ENCODE data around the gene CLIP4.
A peak's percentile ranks its signal among the peaks of the same experiment; 100 is the strongest.

The CLIP4 gene

DNA sequence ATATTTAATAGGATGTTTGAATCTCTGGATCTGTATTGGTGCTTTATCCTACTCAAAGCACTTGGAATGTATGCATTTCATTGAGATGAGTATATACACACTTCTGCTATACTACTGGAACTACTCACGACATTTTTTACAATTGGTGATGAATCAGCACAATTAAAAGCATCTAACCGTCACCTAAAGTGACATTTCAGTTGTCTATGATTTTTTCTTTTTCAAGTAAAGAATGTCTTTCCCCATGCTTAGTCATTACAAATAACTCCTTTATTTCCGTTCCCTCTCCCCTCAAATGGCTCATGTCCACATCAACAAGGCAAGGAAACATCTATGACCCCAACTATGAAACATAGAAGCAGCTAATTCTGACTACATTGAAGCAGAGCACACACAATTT lies 77.3 kb downstream of the CLIP4 start:
- DNase-seq = no peak

DNA sequence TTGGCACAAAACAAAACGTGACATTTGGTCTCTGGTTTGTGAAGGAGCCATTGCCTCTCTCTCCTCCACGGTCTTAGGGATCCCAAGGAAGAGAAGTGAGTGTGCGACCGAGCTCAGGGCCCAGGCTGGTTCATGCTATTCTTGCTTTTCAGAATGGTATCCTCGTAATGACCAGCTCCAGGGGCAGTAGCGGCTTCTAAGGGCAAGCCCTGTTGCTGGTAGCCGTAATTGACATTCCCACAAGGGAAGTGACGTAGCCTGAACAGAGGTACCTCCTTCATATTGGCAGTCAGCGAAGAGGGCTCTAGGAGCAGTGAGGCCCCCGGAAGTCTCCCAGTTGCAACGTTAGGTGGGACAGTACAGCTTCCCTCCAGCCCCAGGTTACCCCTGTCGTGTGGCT lies 77.9 kb downstream of the CLIP4 start:
- no peak for DNase-seq

DNA sequence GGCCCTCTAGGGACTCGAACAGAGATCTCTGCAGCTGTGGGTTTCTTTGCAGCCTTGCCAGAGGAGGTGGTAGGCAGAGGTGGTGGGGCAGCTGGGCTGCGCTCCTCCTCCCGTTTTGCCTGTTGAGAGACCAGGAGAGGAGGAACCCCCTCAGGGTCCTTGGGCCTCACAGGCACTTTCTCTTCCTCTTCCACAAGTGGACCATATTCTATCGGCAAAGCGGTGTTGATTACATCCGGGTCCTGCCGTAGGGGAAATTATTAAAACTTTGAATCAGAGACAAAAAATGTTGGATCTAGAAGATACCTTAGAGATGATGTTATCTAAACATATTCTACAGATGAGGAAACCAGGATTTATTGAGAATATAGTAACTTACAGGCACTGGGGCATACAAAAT lies 78.5 kb downstream of the CLIP4 start:
- DNase-seq = no peak

DNA sequence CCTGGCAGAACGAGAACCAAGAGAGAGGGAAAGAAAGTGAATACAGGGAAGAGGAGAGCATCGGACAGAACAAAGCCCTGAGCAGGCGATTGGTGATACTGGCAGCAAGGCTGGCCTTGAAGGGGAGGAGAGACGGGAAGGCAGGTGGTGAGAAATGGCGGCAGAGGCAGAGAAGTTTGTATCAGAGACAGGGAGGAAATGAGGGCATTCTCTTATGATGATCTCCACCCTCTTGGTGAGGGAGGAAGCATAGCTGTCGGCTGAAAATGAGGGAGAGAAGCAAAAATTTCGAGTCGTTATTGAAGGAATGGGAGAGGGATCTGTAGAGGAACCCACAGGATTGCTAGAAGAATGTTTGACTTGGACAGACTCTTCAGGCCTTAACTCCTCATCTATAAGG lies 80.6 kb downstream of the CLIP4 start:
- no peak for DNase-seq

DNA sequence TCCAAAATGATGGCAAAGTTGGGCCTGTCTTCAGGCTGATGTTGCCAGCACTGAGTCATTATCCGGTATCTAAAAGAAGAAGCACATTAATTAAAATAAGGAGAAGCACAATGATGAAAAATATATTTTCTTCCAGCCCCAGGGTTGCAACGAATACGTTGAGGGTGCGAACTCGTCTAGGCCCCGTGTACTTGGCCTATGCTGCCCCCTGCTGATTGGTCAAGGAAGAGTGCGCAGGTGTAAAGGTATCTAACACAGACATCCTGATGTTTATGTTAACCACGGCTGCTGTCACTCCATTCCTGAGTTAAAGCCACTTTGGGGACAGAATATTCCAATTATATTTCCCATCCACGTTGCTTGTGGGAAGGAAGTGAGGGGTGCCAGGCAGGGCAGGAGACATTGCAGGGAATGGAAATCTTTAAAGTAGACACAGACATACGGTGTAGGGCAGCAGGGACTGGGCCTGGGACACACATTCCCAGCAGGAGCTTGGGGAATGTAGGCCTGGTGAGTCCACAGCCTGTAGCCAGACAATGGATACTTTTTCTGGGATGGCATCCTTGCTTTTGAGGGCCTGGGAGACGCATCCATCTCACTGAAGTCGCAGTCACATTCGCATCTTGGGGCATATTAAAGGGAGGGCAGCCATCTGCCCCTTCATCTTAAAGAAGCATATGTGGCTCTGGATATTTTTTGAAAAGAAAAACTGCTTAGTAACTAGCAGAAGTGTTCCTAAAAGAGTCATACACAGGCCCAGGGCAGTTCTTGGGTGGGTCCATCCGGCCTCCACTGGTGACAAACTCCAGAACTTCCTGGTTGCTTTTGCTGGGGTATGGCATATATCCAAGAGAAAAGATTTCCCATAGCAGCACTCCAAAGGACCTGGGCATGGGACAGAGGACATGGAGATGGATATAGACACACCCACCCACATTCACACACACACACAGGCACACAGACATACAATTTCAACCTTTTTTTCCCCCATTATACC lies 81.9 kb downstream of the CLIP4 start:
- DNase-seq = peak; percentile 67

DNA sequence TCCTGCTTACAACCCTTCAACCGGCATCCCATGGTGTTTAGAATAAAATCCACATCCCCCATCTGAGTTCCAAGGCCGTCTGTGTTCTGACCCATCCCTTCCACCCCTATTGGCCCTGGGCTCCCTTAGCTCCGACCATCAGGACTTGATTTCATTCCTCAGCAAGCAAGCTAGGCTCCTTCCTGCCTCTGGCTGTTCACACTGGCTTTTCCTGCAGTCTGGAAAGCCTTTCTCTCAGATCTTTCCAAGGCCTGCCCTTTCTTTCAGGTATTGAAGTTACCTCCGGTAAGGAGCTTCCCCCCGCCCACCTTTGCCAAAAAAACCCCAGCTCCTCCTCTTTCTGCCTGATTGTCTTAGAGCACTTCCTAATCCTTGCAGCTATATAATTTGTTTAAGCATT lies 86.8 kb downstream of the CLIP4 start:
- DNase-seq = no peak

DNA sequence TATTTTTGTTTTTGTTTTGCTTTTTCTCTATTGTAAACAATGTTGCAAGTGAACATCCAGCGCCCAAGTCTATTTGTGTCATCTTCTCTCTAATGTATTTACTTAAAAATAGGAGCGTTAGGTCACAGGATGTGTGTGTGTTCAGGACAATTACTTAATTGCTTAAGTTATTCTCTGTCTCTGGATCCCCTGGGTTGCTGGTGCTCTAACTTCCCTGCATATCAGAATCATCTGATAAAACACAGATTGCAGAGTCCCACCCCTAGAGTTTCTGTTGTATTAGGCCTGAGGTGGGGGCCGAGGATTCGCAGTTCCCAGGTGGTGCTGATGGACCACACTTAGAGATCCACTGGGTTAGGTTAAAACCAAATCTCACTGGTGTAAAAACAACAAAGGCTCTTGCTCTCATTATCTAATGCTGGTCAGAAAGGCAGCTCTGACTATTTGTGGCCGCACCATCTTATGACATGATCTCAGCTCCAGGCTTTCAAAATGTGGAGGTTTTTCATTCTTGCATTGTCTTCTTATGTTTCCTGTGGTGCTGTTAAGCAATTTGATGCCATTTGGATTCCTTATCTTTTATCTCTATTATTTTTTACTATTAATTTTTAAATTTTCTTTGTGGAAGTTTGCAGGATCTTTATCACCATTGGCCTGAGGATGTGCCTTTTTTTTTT lies 87.7 kb downstream of the CLIP4 start:
- no peak for DNase-seq

DNA sequence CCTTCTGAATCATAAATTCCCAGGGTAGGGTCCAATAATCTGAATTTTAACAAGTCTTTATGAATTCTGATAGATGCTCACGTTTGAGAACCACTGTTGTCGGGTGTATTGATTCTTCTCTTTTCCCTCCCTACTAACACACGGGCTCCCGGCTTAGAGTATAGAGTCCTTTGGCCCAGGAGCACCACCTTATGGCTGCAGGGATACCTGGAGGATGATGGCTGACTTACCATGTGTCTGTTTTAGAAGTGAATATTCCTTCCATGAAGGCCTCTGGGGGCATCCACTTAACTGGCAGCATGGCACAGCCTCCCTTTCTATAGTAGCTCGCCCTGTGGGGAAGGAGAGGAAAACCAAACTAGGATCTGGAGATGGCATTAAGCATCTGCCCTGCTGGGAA lies 91.7 kb downstream of the CLIP4 start:
- DNase-seq = no peak

DNA sequence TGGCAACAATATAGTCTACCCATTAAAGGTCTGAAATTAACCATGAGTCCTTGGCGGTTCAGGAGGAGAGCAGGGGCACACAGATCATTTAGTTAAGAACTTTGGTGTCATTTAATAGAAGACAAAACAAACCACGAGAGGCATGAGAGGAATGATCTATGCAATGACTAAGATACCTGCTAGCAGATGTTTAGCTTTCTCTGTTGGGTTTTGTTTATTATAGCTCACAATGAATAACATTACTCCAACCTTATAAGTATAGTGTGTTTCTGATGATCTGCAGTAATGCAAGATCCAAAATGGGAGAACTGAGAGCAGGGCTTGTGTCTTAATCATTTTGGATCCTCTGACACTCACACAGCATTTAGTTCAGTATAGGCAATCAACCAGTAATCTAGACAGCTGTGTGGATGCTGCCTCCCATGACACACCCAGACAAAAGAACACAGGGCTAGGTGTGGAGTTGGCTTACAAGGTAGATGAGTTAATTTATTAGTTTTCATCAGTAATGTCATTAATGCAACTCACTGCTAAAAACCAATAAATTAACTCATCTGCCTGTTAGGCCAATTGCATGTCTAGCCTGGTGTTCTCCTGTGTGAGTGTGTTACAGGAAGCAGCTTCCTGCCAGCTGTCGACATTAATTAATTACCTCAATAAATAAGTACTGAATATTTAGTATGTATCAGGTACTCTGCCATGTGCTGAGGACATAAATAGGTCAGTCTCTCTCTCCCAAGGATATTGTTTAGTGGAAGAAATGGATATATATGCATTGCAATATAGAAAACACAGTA lies 92.3 kb downstream of the CLIP4 start:
- no peak for DNase-seq

DNA sequence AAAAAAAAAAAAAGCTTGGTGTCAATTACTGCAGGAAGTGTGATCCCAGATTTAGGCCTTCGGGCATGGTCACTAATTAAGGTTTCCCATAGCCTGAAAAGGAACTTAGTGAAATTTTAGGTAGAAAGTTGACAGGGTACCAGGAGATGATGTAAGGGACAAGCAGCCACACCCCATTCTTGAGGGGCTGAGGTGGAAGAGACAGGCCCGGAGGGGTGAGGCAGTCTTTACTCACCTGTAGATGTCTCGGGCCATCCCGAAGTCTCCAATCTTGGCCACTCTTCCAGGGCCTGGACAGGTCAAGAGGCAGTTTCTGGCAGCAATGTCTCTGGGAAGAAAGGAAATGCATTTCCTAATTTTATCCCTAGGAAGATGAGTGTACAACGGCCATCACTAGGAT lies 94.3 kb downstream of the CLIP4 start:
- no peak for DNase-seq

DNA sequence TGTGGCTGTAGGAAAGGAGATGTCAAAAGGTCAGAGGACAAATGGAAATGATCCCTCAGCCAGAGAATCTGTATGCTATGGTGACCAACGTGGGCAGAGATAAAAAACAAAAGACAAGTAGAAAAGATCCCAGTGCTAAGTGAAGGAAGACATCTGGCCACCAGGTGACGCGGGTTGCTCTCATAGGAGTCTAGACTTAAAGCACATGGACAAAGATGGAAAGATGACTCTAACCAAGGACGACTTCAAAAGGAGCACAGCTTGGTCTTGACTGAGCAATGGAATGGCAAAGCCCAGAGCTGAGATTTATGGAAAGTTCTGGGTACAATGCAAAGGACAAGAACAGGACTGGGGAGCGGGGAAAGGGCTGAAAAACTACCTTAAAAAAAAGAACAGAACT lies 96.8 kb downstream of the CLIP4 start:
- DNase-seq = no peak

DNA sequence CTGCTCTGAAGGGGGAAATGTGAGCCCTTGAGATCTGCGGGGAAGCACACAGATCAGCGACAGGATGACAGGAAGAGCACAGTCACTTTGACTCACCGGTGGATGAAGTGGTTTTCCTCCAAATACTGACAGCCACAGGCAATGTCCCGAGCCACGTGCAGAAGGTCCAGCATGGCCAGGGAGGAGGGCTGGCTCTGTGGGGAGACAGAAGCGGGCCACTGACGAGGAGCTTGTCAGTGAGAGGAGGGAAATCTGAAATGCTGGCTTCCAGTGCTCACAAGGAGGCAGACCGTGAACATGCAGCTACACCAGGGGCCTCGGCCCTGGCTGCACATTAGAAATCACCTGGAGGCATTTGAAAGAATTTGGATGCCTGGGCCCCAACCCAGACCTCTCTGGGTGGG lies 98.7 kb downstream of the CLIP4 start:
- DNase-seq = no peak

DNA sequence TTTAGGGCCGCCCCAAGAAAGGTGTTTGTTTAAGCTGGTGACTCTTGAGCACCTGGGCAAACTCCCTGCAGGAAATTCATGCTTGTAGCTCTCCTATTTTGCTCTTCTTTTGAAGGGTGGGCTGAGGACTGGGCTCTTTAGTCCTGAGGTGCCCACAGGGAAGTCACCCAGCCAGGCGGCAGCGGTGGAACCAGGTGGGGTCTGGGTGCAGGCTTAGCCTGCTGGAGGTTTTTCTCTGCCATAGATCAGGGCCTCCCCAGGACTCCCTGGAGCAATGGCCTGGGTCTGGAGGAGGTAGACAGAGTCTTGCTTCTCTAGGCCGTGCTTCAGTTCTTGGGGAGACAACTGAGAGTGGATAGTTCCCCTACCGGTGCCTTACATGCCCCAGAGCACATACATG lies 99.9 kb downstream of the CLIP4 start:
- no peak for DNase-seq

DNA sequence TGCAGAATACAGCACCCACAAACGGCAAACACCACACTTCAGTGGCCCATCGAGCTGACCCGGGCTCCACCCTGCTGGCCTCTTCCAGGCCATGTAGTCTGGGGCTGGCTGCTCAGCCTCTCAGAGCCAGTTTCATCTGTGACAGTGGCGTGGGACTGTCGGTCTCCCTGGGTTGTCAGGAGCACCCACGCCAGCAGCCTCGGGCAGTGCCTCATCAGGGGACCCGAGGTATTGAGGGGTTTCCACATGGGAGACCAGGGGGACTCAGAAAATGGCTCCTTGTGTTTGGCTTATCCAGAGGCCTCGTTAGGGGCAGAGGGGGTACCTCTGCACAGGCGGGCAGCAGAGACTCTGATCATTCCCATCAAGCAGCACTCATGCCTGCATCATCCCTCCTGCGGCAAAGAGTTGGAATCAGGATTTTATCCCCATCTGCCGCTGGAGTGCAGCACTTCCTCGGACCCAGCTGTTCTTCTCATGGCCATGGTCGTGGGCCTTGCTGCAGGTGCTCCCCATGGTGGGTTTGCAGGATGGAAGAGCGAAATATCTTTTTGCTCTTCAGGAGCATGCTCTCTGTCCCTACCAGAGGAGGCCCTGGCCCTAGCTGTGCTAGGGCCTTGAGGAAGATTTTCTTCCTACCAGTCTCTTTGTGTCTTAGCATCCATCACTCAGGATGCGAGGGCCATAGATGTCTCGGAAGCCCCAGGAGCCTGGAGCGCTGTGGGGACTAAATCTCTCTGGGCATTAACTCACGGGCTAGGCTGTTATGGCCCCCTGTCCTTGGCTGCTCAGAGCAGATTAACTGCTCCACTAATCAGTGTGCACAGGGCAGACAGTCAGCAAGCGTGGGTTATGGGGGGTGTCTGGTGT lies 100.8 kb downstream of the CLIP4 start:
- DNase-seq = no peak

DNA sequence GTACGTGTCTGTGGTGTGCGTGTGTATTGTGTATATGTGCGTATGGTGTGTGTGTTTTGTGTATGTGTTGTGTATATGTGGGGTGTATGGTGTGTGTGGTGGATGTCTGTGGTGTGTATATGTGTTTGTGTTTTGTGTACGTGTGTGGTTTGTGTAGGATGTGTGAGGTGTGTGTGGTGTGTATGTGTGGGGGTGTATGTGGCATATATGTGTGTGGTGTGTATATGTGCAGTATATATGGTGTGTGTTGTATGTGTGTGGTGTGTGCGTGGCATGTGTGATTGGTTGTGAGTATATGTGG lies 101.3 kb downstream of the CLIP4 start:
- no peak for DNase-seq

DNA sequence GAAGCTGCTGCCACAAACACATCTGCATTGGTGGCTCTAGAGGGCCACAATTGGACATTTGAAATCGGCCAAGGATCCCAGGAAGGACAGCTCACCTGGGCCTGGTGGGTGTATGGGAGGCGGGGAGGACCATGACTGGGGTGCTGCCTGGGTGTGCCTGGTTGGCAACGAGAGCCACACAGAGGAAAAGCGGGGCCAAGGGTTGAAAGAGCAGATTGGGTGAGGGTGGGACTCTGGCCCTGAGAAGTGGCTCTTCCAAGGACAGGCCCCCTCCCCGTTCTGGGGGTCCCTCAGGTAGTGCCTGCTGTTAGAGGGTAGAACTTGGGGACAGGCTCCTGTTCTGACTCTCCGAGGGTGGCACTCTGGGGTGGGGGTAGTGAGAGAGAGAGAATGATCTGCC lies 102.9 kb downstream of the CLIP4 start:
- DNase-seq = no peak

DNA sequence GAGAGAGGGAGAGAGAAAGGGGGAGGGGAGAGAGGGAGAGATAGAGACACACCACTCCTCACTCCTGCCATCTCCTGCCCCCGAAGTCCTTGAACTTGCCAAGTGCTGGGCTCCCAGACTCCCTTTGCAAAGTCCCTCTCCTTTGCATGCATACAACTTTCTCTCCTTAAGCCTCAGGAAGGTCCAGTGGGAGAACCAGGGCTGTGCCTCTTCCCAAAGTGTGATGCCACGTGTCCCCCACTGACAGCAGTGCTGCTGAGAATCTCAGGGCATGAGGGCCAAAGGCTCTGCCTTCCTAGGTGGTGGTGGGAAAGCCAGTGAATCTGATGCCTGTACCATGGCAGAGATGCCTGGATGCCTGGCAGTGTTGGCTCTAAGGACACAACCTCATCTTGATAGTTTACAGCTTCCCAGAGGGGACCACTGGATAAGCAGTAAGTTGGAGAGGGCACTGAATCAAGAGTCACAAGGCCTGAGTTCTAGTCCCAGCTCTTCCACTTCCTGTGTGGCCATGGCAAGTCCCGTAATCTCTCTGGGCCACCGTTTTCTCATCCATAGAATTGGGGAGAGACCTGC lies 103.4 kb downstream of the CLIP4 start:
- no peak for DNase-seq

DNA sequence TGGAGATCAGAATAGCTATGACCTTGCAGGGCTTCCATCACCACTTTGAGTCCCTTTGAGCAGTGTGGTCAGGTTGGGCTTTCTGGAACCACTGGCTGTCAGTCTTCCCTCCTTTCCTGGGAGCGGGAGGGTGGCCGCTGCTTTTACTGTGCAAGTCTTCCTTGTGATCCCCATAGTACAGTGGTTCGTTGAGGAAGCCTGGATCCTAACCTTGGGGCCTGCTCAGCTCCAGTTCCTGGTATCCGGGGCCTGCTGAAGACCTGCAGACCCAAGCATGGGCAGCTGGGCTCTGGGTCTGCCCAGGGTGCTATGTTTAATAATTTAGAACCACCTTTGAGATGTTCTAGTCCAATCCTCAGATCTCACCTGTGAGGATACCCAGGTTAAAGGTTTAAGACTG lies 104.2 kb downstream of the CLIP4 start:
- DNase-seq = no peak

DNA sequence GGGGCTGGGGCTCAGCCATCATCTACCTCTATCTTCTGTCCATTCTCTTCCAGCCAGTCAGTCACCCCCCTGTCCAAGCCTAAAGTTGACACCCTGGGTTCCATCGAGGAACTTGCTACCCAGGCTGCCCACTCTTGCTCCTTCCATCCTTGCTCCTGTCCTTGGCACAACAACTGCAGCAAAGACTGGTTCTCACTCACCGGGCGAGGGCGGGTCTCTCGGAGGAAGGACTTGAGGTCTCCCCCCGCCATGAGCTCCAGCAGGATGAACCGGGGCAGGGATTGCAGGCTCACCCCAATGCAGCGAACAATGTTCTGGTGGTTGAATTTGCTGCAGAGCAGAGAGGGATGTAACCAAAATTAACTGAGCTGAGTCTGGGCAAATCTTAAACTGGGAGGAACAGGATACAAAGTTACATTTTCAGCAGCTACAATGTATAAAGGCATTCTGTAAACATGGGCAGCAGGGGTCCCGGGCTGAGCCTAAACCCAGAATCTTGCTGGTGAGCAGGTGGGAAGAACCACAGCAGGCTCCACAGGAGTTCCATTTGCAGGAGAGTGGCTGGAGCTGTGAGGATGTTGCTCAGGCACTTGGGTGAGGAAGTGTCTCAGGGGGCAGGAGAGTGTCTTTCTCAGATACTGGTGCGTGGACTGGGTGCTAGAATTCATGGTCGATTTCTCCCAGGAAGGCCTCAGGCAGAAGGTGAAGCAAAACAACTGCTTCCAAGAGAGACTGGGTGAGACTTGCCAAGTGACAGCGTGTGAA lies 105.5 kb downstream of the CLIP4 start:
- DNase-seq = no peak

DNA sequence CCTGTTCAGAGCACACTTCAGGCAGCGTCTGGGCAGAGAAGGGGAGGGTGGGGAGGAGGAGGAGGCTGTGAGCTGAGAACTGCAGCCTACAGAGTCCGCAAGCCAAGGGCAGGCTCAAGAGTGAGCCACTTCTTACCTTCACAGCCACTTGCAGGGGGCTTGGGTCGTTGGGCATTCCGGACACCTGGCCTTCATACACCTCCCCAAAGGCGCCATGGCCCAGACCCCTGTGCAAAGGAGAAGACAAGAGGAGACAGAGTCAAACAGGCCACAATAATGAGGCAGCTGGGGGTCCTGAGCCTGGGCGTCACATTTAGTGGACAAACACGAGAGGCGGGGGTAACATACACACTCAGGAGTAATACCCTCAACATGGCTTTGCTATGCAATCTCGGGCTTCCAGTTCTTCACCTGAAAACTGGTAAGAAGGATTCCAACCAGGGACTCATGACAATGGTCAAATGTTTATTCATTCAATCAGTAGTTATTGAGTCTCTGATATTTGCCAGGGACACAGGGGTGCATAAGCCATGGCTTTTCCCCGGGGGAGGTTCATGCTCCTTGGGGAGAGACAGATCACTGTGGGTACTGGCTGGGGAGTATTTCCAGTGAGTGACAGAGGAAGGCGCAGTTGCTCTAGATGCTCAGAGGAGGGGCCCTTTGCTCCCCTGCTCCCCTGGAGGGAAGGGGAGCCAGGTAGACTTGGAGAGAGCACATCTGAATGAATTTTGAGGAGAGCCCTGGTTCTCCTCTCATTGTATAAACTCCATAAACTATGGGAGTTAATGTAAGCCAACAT lies 107.4 kb downstream of the CLIP4 start:
- DNase-seq = no peak

DNA sequence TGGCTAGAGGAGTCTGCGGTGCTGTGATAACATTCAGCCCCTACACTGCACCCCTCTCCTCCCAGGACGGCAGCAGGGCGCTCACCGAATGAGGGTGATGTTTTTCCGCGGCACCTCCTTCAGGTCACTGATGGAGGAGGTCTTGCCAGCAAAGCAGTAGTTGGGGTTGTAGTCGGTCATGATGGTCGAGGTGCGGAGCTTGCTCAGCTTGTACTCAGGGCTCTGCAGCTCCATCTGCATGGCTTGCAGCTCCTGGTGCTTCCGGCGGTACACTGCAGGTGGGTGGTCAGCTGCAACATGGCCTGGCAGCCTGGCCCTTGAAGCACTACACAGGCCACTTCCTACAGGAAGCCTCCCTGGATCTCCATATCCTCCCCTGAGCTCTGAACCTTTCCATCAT lies 108.0 kb downstream of the CLIP4 start:
- DNase-seq = no peak
